Measurements from ENCODE around the gene PSD4. TPM values are rescaled to one million over a fixed set of nuclear protein-coding genes. Genes with fewer than 3 reads are reported as not detected.

PSD4 gene
- total and polyA plus RNA-seq, 12 donors, result 19.2 to 164 (median 70.5) TPM

DNA sequence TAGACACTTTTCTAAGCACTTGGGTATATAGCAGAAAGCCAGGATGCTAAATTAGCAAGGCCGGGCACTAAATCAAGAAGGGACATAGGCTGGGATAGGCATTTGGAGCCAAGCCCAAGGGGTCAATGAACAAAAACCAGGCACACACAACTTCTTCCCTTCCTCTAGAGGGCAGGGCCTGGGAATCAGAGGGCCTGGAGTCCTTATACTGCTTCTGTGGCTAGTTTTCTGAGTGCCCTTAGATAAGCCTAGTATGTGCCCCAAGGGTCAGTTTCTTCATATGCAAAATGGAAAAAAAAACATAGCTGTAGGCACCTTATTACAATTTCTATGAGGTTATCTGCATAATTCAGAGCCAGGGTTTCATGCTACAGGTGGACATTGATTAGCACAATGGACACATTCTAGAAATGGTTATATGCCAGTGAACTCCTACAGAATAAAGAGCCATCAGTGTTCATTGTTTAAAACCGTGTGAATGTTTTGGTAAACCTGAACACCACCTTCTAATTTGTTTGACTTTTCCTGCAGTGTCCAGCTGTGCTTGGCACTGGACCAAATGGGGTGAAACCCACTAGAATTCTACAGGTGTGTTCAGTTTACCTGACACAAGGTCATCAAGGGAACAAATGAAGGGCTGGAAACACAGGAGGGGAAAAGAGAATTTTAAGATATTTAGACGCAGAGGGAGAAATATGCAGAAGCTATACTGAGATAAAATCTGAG lies 55.4 kb downstream of the PSD4 start:
- TF ChIP-seq, protein P1, sequence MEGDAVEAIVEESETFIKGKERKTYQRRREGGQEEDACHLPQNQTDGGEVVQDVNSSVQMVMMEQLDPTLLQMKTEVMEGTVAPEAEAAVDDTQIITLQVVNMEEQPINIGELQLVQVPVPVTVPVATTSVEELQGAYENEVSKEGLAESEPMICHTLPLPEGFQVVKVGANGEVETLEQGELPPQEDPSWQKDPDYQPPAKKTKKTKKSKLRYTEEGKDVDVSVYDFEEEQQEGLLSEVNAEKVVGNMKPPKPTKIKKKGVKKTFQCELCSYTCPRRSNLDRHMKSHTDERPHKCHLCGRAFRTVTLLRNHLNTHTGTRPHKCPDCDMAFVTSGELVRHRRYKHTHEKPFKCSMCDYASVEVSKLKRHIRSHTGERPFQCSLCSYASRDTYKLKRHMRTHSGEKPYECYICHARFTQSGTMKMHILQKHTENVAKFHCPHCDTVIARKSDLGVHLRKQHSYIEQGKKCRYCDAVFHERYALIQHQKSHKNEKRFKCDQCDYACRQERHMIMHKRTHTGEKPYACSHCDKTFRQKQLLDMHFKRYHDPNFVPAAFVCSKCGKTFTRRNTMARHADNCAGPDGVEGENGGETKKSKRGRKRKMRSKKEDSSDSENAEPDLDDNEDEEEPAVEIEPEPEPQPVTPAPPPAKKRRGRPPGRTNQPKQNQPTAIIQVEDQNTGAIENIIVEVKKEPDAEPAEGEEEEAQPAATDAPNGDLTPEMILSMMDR (IDR thresholded peaks at IDR 0.05), result peak in 1 of 6 experiments; percentile 5
- TF ChIP-seq POLR2A (IDR thresholded peaks at IDR 0.05), result no peak
- peaks cover 59 to 64% of the 10 kb centered on the region in 2 donors for H3K4me1 ChIP-seq (replicated peaks in 1 of 2)
- no peaks in the 10 kb centered on the region for H3K9me3 ChIP-seq (replicated peaks in 1 of 3)
- H3K36me3 ChIP-seq (replicated peaks in 1 of 2), result no peaks in the 10 kb centered on the region
- DNase-seq, result peak in 2 of 7 donors; percentile 46 to 49
- H3K4me3 ChIP-seq, result no peak overlapping the region
- intact Hi-C loops (cut with DNase I), result no loop called here
- H3K27ac ChIP-seq, result peak overlapping the region in 3 of 5 donors; percentile 31 to 88 (median 88)
- 68 to 81% (median 74%) methylated on average over 3 of the region's 3 CpGs for WGBS, 4 donors
- H3K27me3 ChIP-seq, result no peaks in the 10 kb centered on the region

DNA sequence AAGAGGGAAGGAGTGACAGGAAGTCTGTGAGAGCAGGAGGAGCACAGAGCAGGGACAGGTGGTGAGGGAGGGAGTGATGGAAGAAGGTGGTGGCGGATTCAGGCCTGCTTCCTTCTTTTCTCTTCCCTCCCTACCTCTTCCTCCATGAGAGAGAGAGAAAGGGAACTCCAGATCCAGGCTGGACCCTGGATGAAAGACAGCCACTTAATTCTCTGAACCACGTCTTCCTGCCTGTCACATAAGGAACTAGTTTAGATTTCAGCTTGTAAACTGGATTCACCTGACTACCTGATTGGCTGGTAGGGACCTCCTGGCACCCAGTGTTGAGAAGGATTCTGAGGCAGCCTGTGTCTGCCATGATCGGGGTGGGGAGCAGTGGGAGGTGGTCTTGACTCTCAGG lies 56.0 kb downstream of the PSD4 start:
- Histone ChIP-seq H3K27me3 (no peaks in the 10 kb centered on the region), H3K9me3 (replicated peaks in 1 of 3) (no peaks in the 10 kb centered on the region), H3K4me1 (replicated peaks in 1 of 2) (peaks cover 63 to 66% of the 10 kb centered on the region in 2 donors), H3K27ac (peak overlapping the region in 4 of 5 donors; percentile 68 to 88 (median 84)), H3K36me3 (replicated peaks in 1 of 2) (no peaks in the 10 kb centered on the region), H3K4me3 (no peak overlapping the region)
- TF ChIP-seq, protein P1 (IDR thresholded peaks at IDR 0.05), result no peak
- TF ChIP-seq POLR2A (IDR thresholded peaks at IDR 0.05), result no peak
- DNase-seq, result no peak
- intact Hi-C loops (cut with DNase I), result no loop called here
- 71 to 93% (median 81%) methylated on average over 2 to 3 of the region's 3 CpGs for WGBS, 4 donors

DNA sequence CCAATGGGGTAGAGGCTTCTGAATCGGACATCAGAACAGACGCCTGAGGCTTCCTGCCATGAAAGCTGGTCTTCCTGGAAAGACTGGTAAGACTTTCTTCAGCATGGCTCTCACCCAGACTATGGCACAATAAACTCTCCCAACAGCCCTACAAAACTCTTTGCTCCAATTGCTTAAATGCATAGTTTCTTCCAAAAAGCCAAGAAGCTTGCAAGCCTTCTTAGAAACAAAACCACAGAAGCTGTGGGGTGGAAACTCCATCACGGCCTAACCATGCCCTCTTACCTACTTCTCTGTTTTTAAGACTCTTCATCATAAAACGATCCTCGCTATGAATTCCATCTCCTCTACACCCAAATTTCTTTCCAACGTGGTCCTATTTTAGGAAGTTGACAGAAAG lies 56.8 kb downstream of the PSD4 start:
- Histone ChIP-seq H3K4me3 (no peak overlapping the region), H3K27me3 (no peaks in the 10 kb centered on the region), H3K9me3 (replicated peaks in 1 of 3) (no peaks in the 10 kb centered on the region), H3K36me3 (replicated peaks in 1 of 2) (no peaks in the 10 kb centered on the region), H3K4me1 (replicated peaks in 1 of 2) (peaks cover 59% of the 10 kb centered on the region in 2 donors), H3K27ac (peak overlapping the region; percentile 39 to 88 (median 79))
- no peak for TF ChIP-seq POLR2A (IDR thresholded peaks at IDR 0.05)
- TF ChIP-seq, protein P1 (IDR thresholded peaks at IDR 0.05), result no peak
- intact Hi-C loops (cut with DNase I), result no loop called here
- DNase-seq, result peak in 1 of 7 donors; percentile 13
- 41 to 63% (median 56%) methylated on average over 6 of the region's 6 CpGs for WGBS, 4 donors

DNA sequence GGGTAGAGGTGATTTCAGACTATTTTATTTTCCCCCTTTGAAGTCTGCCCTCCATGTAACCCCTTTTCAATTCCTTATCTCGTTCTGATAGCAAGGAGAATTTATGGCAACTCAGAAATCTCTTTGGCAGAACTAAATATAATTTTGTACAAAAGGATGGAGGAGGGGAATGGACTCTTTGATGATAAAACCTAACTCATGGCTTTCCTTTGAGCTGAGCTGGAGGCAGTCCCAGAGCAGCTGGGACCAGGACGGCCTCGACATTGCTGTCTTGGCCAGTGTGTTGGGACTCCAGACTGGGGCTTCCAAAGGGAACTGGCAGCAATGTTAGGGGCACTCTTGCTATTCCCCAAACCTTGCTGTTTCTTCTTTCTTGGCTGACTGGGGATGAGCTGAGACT lies 57.3 kb downstream of the PSD4 start:
- no peak overlapping the region for H3K4me3 ChIP-seq
- H3K27me3 ChIP-seq, result no peaks in the 10 kb centered on the region
- WGBS, 4 donors, result 22 to 36% (median 27%) methylated on average over 3 of the region's 3 CpGs
- intact Hi-C loops (cut with DNase I), result no loop called here
- H3K36me3 ChIP-seq (replicated peaks in 1 of 2), result no peaks in the 10 kb centered on the region
- H3K4me1 ChIP-seq (replicated peaks in 1 of 2), result peaks cover 53 to 54% of the 10 kb centered on the region in 2 donors
- H3K9me3 ChIP-seq (replicated peaks in 1 of 3), result no peaks in the 10 kb centered on the region
- TF ChIP-seq POLR2A (IDR thresholded peaks at IDR 0.05), result peak in 1 of 2 donors; percentile 70
- TF ChIP-seq, protein P1 (IDR thresholded peaks at IDR 0.05), result no peak
- H3K27ac ChIP-seq, result peak overlapping the region; percentile 39 to 88 (median 79)
- DNase-seq, result peak in 6 of 7 donors; percentile 74 to 83 (median 78)

Data from adrenal gland (tissue), 12 donors.